ENCODE results near the gene PERCC1.
"Not testable (repeated sequence)": the region's sequence is repeated elsewhere in the genome, so short reads cannot be mapped to it uniquely, and the experiment has no call there.

The PERCC1 gene

DNA sequence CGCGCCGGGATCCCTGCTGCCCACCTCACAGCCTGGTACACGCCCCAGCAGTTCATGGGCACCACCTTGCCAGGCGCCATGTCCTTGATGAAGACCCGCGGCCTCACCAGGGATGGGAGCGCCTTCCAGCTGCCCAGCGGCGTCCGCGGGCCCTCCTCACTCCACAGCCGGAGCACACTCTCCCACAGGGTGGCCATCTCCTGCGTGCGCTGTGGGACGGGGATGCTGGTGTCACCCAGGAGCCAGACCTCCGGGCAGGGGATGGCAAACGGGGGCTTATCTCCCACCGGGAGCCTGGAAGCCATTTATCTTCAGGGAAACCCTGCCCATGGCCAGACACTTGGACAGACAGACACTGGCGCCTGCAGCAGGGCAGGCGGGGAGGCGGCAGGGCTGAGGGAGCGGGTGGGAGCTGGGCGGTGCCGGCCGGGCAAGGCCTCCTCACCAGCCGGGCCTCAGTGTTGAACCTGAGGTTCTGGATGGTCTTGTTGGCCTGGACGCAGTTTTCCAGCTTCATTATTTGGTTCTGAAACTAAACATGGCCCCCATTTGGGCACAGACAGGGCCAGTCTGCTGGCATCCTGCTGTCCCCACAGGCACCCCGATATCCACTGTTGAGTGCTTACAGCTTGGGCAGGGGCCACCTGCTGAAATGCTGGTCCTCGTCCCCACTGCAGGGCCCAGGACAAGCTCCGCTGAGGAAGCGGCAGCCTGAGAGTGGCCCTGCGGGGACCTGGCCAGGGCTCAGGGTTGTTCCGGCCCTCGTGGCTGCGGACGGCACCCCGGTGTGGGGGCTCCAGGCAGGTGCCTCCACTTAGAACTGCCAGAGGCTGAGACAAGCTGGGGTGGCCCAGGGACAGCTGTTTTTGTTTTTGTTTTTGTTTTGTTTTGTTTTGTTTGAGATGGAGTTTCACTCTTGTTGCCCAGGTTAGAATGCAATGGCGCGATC, 4.0 kb downstream of the PERCC1 start:
- Mint-ChIP-seq H3K27me3 (no peaks in the 10 kb centered on the region), H3K36me3 (peaks cover 2% of the 10 kb centered on the region), H3K4me1 (peaks cover 3% of the 10 kb centered on the region), H3K27ac (no peak overlapping the region), H3K4me3 (no peak overlapping the region), H3K9me3 (no peaks in the 10 kb centered on the region)
- ATAC-seq (ENCODE audit: low read depth) (no peak), DNase-seq (ENCODE audit: low spot score in 2 of 2) (no peak)

GRCh38 chr16:1435921-1436697, 5.2 kb downstream of the PERCC1 start:
- no peaks in the 10 kb centered on the region for H3K27me3 Mint-ChIP-seq
- H3K27ac Mint-ChIP-seq = no peak overlapping the region
- H3K4me3 Mint-ChIP-seq = no peak overlapping the region
- peaks cover 3% of the 10 kb centered on the region for H3K4me1 Mint-ChIP-seq
- ATAC-seq (ENCODE audit: low read depth) (no peak), DNase-seq (ENCODE audit: low spot score in 2 of 2) (no peak)
- H3K36me3 Mint-ChIP-seq = peaks cover 4% of the 10 kb centered on the region
- no peaks in the 10 kb centered on the region for H3K9me3 Mint-ChIP-seq

DNA sequence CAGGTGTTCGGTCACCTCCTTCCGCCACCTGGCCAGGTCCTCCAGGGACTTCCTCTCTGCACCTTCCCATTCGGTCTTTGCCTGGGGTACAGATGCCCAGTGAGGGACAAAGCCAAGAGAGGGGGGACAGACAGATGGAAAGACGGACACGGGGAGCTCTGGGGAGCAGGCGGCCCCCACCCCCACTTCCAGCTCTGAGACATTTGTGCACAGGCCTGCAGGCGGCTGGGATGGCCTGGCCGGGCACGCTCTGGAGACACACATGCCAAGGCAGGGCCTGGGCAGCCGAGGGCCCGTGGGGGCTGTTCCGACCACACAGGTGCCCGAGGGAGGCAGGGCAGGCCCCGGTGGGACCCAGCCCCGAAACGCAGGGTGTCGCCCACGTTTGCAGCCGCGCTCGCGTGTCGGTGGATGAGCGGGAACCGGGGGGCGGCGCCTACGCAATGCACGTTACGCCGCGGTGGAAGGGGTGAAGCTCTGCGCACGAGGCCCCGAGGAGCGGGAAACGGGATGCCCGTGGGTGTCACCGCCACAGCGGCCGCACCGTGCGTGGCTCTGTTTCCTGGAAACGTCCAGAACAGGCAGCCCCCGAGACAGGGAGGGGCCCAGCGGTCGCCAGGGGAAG, 6.0 kb downstream of the PERCC1 start:
- no peaks in the 10 kb centered on the region for H3K9me3 Mint-ChIP-seq
- H3K4me1 Mint-ChIP-seq = peaks cover 3% of the 10 kb centered on the region
- H3K27me3 Mint-ChIP-seq = no peaks in the 10 kb centered on the region
- DNase-seq (ENCODE audit: low spot score in 2 of 2) (no peak), ATAC-seq (ENCODE audit: low read depth) (no peak)
- H3K4me3 Mint-ChIP-seq = no peak overlapping the region
- no peak overlapping the region for H3K27ac Mint-ChIP-seq
- peaks cover 4% of the 10 kb centered on the region for H3K36me3 Mint-ChIP-seq

GRCh38 chr16:1437606-1438005, 6.7 kb downstream of the PERCC1 start:
- no peaks in the 10 kb centered on the region for H3K27me3 Mint-ChIP-seq
- DNase-seq (ENCODE audit: low spot score in 2 of 2) (no peak), ATAC-seq (ENCODE audit: low read depth) (no peak)
- H3K27ac Mint-ChIP-seq = no peak overlapping the region
- H3K4me1 Mint-ChIP-seq = no peaks in the 10 kb centered on the region
- no peaks in the 10 kb centered on the region for H3K9me3 Mint-ChIP-seq
- no peak overlapping the region for H3K4me3 Mint-ChIP-seq
- peaks cover 4% of the 10 kb centered on the region for H3K36me3 Mint-ChIP-seq

GRCh38 chr16:1438229-1439057, 7.6 kb downstream of the PERCC1 start:
- ATAC-seq (ENCODE audit: low read depth) (no peak), DNase-seq (ENCODE audit: low spot score in 2 of 2) (no peak)
- Mint-ChIP-seq H3K27me3 (no peaks in the 10 kb centered on the region), H3K36me3 (peaks cover 4% of the 10 kb centered on the region), H3K9me3 (no peaks in the 10 kb centered on the region), H3K4me3 (no peak overlapping the region), H3K4me1 (no peaks in the 10 kb centered on the region), H3K27ac (no peak overlapping the region)

DNA sequence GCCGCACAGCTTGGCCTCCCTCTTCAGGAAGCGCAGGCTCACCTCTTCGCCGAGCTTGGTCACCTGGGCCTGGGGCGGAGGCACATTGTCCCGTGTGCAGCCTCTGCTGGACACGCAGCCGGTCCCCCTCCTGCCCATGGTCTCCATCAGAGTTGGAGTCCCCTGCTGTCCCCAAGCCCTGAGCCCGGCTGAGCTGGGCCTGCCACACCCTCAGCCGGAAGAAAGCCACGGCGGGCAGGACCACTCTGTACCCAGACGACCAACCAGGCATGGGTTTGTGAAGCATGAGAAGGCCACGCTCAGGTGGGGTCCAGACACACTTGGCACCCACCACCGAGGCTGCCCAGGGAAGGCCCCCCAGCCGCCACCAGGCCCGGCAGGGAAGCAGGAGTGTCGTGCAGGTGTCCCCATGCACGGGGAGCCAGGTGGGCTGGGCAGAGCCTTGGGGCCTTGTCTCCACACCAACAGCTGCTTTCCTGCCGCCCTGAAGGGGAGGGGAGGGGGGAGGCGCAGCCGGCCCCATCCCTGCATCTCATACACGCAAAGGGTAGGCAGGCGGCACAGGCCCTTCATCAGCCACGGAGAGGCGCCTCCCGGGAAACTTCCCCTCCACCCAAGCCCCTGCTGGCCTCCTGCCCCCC, 8.3 kb downstream of the PERCC1 start:
- DNase-seq (ENCODE audit: low spot score in 2 of 2) (no peak), ATAC-seq (ENCODE audit: low read depth) (no peak)
- Mint-ChIP-seq H3K27ac (no peak overlapping the region), H3K4me1 (no peaks in the 10 kb centered on the region), H3K9me3 (no peaks in the 10 kb centered on the region), H3K36me3 (peaks cover 4% of the 10 kb centered on the region), H3K4me3 (no peak overlapping the region), H3K27me3 (no peaks in the 10 kb centered on the region)

DNA sequence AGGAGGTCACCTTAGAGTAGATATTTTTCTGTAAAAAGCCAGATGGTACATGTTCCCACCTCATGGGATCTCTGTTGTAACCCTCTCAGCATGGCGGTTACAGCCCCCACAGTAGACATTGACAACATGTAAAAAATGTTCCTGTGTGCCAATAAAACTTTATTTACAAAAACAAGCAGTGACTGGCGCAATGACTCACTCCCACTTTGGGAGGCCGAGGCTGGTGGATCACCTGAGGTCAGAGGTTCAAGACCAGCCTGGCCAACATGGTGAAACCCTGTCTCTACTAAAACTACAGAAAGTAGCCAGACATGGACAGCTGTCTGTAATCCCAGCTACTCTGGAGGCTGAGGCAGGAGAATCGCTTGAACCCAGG, 8.8 kb downstream of the PERCC1 start:
- H3K36me3 Mint-ChIP-seq; H3K9me3 Mint-ChIP-seq; H3K27ac Mint-ChIP-seq; DNase-seq (ENCODE audit: low spot score in 2 of 2); H3K4me1 Mint-ChIP-seq; H3K27me3 Mint-ChIP-seq; H3K4me3 Mint-ChIP-seq; ATAC-seq (ENCODE audit: low read depth): not testable (repeated sequence)

- H3K27ac Mint-ChIP-seq = no peak overlapping the region
Observed at GRCh38 chr16:1441391-1441829, 10.5 kb downstream of the PERCC1 start.

GRCh38 chr16:1442697-1443096, 11.8 kb downstream of the PERCC1 start:
- ATAC-seq (ENCODE audit: low read depth) = no peak
- H3K4me1 Mint-ChIP-seq = peaks cover 2% of the 10 kb centered on the region
- H3K27me3 Mint-ChIP-seq = no peaks in the 10 kb centered on the region
- no peak for DNase-seq (ENCODE audit: low spot score in 2 of 2)
- H3K36me3 Mint-ChIP-seq = peaks cover 4% of the 10 kb centered on the region
- no peak overlapping the region for H3K4me3 Mint-ChIP-seq
- H3K9me3 Mint-ChIP-seq = no peaks in the 10 kb centered on the region
- H3K27ac Mint-ChIP-seq = no peak overlapping the region

More at GRCh38 chr16:1441391-1441829, 10.5 kb downstream of the PERCC1 start:
- DNase-seq (ENCODE audit: low spot score in 2 of 2) (no peak), ATAC-seq (ENCODE audit: low read depth) (no peak)
- H3K27me3 Mint-ChIP-seq = no peaks in the 10 kb centered on the region
- no peak overlapping the region for H3K4me3 Mint-ChIP-seq
- H3K9me3 Mint-ChIP-seq = no peaks in the 10 kb centered on the region
- peaks cover 4% of the 10 kb centered on the region for H3K36me3 Mint-ChIP-seq
- peaks cover 2% of the 10 kb centered on the region for H3K4me1 Mint-ChIP-seq

- no peaks in the 10 kb centered on the region for H3K27me3 Mint-ChIP-seq
- H3K27ac Mint-ChIP-seq = no peak overlapping the region
- H3K4me1 Mint-ChIP-seq = peaks cover 2% of the 10 kb centered on the region
- no peaks in the 10 kb centered on the region for H3K9me3 Mint-ChIP-seq
- ATAC-seq (ENCODE audit: low read depth) (no peak), DNase-seq (ENCODE audit: low spot score in 2 of 2) (no peak)
- H3K4me3 Mint-ChIP-seq = no peak overlapping the region
- peaks cover 4% of the 10 kb centered on the region for H3K36me3 Mint-ChIP-seq
Observed at GRCh38 chr16:1443403-1443973, 12.6 kb downstream of the PERCC1 start.

GRCh38 chr16:1443980-1444729, 13.3 kb downstream of the PERCC1 start, which contains the start of gene CCDC154:
TSS of gene CCDC154 (minus strand) at chr16:1444556. CDS start at chr16:1444322, 234 bp downstream.
- no peak for ATAC-seq (ENCODE audit: low read depth)
- Mint-ChIP-seq H3K27me3 (no peaks in the 10 kb centered on the region), H3K36me3 (peaks cover 4% of the 10 kb centered on the region), H3K27ac (peak within 1 kb of the TSS; percentile 97), H3K9me3 (no peaks in the 10 kb centered on the region), H3K4me3 (peak within 1 kb of the TSS; percentile 80), H3K4me1 (peaks cover 2% of the 10 kb centered on the region)
- DNase-seq (ENCODE audit: low spot score in 2 of 2) = no peak
